GM18868 (cell line): ENCODE data around the gene HOXA7.

Source experiments
- ATAC-seq: cut with Tn5 transposase; IDR thresholded peaks from one replicate; pipeline ENCODE4 v1.9.1; 2021; ENCODE audit warnings: mild to moderate bottlenecking, moderate library complexity; ENCODE audit not compliant: unreplicated experiment

Gene HOXA7

GRCh38 chr7:27182861-27183681, 26.6 kb upstream of the HOXA7 start:
- ATAC-seq: no peak

GRCh38 chr7:27182285-27182841, 25.9 kb upstream of the HOXA7 start:
- no peak for ATAC-seq

GRCh38 chr7:27181795-27182275, 25.4 kb upstream of the HOXA7 start:
- ATAC-seq: no peak

- ATAC-seq: no peak
Observed at GRCh38 chr7:27180431-27181420, 24.3 kb upstream of the HOXA7 start.

GRCh38 chr7:27179503-27180430, 23.3 kb upstream of the HOXA7 start:
- ATAC-seq: no peak

GRCh38 chr7:27179030-27179429, 22.6 kb upstream of the HOXA7 start:
- ATAC-seq: no peak

- ATAC-seq: no peak
Observed at GRCh38 chr7:27178366-27178765, 21.9 kb upstream of the HOXA7 start.

- ATAC-seq: no peak
Observed at GRCh38 chr7:27177795-27178320, 21.4 kb upstream of the HOXA7 start.

- no peak for ATAC-seq
Observed at GRCh38 chr7:27176962-27177794, 20.7 kb upstream of the HOXA7 start.

GRCh38 chr7:27176524-27176845, 20.0 kb upstream of the HOXA7 start:
- no peak for ATAC-seq

- ATAC-seq: no peak
Observed at GRCh38 chr7:27175626-27176523, 19.4 kb upstream of the HOXA7 start.

- ATAC-seq: no peak
Observed at GRCh38 chr7:27174874-27175625, 18.6 kb upstream of the HOXA7 start.

- no peak for ATAC-seq
Observed at GRCh38 chr7:27173956-27174873, 17.7 kb upstream of the HOXA7 start, which contains the start of gene HOXA10. TSS of gene HOXA10 (minus strand) at chr7:27174320. CDS start at chr7:27174306, 14 bp downstream.

GRCh38 chr7:27173511-27173955, 17.1 kb upstream of the HOXA7 start:
- ATAC-seq: no peak

GRCh38 chr7:27172823-27173510, 16.5 kb upstream of the HOXA7 start:
- no peak for ATAC-seq
